ENCODE measurements around the gene SYCN.

SYCN gene

DNA sequence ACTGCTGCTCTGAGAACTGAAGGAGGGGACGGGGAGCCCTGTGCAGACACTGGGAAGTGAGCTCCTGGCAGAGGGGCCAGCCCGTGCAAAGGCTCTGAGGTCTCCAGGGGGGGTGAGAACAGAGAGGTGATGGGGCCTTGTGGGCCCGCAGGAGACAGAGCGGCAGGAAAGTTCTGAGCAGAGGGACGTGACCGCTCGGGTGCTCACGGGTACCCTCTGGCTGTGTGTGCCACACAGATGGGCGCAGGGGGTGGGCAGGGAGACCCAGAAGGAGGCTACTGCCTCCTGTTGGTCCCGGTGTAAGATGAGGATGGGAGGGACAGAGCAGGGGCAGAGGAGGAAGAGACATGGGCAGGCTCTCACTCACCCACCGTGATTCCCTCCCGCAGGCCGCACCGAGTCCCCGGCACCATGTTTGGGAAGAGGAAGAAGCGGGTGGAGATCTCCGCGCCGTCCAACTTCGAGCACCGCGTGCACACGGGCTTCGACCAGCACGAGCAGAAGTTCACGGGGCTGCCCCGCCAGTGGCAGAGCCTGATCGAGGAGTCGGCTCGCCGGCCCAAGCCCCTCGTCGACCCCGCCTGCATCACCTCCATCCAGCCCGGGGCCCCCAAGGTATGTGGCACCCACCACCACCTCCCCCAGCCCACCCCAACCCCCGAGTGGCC, 34.8 kb downstream of the SYCN start:
- TF ChIP-seq JUND (IDR thresholded peaks at IDR 0.05; ENCODE audit: low read depth): no peak
- no peak for DNase-seq (ENCODE audit: low read depth in 1 of 2, low spot score in 1 of 2)
- in situ Hi-C loops (cut with HindIII; ENCODE audit: low pct_unique_long_range_greater_than_20kb, low sequenced_read_pairs): no loop called here

DNA sequence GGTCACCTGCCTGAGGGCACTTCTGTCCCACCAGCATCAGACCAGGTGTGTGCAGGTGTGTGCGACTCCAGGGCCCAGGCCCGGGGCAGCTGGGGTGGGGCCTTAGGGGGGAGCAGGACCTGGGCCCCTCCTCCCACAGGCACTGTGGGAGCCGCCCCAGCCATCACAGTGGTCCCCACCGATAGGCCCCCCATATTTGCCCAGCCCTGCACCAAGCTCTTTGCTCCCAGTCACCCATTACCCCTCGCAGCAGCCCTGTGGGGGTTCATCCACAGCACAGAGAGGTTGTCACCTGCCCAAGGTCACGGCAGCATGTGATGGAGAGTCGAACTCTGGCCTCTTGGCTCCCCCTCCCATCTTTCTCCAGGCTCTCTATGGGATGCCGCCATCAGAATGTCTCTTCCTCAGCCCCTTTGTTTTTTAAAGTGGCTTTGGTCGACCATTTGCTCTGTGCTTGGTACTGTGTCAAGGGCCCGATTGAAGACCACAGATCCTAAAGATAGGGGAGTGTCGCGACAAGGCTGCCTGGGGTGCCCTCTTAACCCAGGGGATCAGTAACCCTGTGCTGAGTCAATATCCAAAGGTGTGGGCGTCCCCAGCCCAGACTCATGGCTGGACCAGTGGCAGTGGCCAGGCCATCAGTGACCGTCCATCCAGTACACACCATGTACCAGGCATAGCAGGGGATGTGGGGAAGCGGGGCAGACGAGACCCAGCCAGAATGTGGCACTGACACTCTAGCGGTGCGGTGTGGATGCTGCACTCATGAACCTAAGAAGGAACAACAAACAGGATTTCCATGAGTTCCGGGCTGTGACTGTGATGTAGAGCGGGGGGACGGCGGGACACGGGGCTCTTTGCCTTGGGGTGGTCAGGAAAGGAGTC, 35.6 kb downstream of the SYCN start:
- in situ Hi-C loops (cut with HindIII; ENCODE audit: low pct_unique_long_range_greater_than_20kb, low sequenced_read_pairs): no loop called here
- no peak for TF ChIP-seq JUND (IDR thresholded peaks at IDR 0.05; ENCODE audit: low read depth)
- DNase-seq (ENCODE audit: low read depth in 1 of 2, low spot score in 1 of 2): no peak

DNA sequence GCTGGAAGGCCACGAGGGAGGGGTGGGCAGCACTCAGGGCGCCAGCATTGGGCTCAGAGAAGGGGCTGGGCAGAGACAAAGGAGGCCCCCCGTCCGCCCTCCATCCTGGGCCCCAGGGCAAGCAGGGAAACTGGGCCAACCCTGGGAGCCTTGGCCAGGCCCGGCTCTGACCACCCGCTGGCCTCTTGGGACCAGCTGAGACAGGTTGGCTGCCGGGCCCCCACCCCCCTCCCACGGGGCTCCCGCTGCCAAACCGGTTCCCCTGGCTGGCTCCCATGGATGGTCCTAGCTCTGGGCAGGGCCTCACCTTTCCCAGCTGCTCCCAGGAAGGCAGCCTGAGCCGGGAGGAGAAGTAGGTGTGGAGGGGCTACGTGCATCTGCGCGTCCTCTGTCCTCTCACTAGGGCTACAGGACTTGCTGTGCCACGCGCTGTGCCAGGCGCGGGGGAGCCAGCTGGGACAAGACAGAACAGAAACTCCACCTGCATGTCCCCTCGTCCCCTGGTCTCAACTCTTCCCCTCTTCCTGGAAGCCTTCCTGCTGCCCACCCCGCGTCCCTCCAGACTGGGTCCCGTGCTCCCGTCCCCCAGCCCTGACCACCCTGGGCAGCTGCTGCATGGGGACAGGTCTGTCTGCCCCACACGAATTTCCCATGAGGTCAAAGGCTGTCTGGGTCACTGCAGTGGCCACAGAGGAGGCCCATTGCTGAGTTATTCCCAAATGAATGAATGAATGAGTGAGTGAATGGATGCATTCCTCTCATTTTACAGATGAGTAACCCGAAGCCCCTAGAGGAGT, 36.4 kb downstream of the SYCN start:
- no peak for TF ChIP-seq JUND (IDR thresholded peaks at IDR 0.05; ENCODE audit: low read depth)
- in situ Hi-C loops (cut with HindIII; ENCODE audit: low pct_unique_long_range_greater_than_20kb, low sequenced_read_pairs): no loop called here
- peak; percentile 74 to 88 for DNase-seq (ENCODE audit: low read depth in 1 of 2, low spot score in 1 of 2)

DNA sequence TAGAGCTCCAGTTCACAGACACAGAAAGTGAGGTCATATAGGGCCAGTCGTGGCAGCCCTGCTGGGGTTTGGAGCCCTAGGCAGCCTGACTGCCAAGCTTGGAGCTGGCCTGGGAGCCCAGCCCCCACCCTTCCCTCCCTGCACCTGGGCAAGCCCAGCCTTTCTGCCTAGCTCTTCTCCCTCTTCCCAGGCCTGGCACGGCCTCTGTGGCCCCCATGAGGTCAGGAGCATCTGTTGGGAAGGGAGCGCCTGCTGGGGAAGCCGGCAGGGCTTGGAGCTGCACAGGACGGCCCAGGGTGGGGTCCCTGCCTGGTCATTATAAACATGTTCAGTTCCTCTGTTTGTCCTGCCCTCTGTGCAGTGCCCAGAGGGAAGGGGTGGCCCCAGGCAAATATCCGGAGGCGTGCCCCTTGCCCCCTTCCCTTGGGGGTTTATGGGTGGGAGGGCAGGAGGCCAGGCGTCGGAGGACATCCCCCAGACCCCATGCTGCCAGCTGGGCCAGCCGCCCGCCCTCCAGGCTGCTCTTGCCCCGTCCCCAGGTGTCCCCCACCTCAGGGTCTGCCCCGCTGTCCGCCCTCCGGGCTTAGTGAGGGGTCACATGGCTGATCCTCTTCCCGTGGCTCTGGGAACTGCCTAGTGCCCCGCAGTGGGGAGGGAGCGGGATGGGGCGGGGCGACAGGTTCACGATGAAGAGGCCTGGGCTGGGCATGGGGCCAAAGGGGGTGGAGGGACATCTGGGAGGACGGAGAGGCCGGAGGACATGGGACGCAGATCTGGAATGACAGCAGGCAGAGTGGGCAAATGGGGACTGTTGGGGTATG, 37.3 kb downstream of the SYCN start:
- in situ Hi-C loops (cut with HindIII; ENCODE audit: low pct_unique_long_range_greater_than_20kb, low sequenced_read_pairs): no loop called here
- DNase-seq (ENCODE audit: low read depth in 1 of 2, low spot score in 1 of 2): peak; percentile 50 to 93
- TF ChIP-seq JUND (IDR thresholded peaks at IDR 0.05; ENCODE audit: low read depth): no peak

DNA sequence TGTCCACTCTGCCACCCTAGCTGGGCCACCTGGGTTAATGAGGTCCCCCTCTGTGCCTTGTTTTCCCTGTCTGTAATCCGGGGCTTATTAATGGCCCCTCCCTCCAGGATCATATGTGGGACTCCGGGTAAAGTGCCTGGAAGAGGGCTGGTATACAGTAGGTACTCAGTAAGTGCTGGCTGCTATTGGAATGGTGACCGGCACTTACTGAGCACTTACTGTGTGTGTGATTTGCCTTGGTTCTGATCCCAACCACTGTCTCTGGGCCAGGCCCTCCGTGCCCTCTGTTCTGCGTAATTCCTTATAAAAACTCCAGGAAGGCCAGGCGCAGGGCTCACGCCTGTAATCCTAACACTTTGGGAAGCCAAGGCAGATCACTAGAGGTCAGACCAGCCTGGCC, 38.2 kb downstream of the SYCN start:
- in situ Hi-C loops (cut with HindIII; ENCODE audit: low pct_unique_long_range_greater_than_20kb, low sequenced_read_pairs): no loop called here
- no peak for TF ChIP-seq JUND (IDR thresholded peaks at IDR 0.05; ENCODE audit: low read depth)
- DNase-seq (ENCODE audit: low read depth in 1 of 2, low spot score in 1 of 2): no peak

DNA sequence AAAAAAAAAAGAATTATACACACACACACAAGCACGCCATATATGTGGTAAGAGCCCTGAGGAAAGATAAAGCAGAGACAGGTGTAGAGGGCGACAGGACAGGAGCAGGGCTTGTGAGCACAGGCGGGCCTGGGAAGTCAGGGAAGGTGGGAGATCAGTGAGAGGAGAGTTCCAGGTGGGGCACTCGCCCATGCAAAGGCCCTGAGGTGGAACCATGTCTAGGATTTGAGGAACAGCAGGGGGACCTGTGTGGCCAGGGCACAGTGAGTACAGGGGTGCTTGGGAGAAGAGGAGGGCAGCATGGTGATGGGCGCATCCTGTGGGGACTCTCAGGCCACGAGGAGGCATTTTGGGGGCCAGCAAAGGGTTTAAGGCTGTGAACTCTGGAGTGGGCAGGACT, 39.8 kb downstream of the SYCN start:
- in situ Hi-C loops (cut with HindIII; ENCODE audit: low pct_unique_long_range_greater_than_20kb, low sequenced_read_pairs): no loop called here
- no peak for DNase-seq (ENCODE audit: low read depth in 1 of 2, low spot score in 1 of 2)
- no peak for TF ChIP-seq JUND (IDR thresholded peaks at IDR 0.05; ENCODE audit: low read depth)

DNA sequence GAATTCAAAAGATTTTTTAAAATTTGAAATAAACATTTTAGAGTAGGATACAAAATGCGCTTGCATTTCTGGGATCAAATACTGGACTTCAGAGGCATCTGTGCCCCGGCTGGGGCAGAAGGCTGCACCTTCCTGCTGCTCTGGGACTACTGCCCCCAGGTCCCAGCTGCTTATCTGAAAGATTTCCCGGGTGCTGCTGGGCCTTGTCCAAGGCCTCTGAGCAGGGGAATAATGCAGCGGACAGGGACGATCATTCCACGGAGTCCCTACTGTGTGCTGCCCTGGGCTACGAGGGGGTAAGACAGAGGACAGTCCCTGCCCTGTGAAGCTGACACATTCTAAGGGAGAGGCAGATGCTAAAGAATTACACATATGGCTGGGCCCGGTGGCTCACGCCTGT, 40.4 kb downstream of the SYCN start:
- no peak for DNase-seq (ENCODE audit: low read depth in 1 of 2, low spot score in 1 of 2)
- in situ Hi-C loops (cut with HindIII; ENCODE audit: low pct_unique_long_range_greater_than_20kb, low sequenced_read_pairs): no loop called here
- TF ChIP-seq JUND (IDR thresholded peaks at IDR 0.05; ENCODE audit: low read depth): no peak

DNA sequence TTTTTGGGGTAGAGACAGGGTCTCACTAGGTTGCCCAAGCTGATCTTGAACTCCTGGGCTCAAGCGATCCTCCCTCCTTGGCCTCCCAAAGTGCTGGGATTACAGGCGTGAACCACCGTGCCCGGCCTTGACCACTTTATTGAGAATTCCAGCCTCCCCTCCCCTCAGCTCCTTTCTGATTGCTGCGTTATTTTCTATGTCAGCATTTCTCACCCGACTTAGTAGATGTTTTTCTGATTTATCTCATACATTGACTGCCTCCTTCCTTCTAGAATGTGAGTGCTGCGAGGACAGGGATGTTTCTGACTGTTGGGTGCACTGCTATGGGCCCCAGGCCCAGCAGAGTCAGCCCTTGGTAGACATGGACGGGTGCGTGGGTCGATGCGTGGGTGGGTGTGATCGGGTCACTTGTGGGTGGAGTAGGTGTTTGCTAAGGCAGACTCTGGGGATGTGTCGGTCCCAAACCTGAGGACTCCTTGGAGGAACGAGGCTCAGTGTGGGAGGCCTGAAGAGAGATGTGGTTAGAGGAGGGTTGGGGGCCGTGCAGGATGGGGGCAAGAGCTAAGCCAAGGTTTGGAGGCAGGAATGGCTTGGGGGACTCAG, 41.5 kb downstream of the SYCN start:
- no peak for TF ChIP-seq JUND (IDR thresholded peaks at IDR 0.05; ENCODE audit: low read depth)
- in situ Hi-C loops (cut with HindIII; ENCODE audit: low pct_unique_long_range_greater_than_20kb, low sequenced_read_pairs): no loop called here
- no peak for DNase-seq (ENCODE audit: low read depth in 1 of 2, low spot score in 1 of 2)

DNA sequence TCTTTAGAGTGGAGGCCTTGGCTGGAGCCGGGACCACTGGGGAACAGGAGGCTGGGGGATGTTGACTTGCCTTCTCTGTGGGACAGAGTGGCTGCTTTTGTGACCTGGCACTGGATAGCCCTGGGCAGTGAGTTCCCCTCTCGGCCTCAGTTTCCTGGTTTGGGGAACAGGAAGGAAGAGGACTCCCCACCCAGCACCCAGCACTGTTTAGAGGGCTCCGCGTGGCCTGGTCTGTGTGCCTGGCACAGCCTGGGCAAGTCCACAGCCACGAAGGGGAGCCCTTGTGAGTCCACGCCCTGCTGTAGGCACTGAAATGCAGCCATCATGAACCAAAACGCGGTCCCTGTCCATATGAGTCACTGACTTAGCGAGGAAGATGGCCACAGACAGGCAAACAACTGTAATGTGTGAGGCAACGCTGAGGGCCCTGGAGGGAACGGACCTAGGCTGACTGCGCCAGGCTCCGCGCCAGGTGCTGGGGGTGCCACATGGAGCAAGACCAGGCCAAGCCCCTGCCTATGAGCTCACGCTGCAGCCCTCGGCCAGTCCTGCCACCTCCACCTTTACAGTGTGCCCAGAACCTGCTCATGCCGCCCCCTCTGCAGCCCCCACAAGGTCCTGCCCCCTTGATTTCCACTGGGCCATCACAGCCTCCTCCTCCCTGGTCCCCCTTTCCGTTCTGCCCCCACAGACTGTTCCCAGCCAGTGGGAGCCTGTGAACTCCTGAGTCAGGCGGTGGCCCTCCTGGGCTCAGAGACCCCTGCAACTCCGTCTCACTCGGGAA, 43.0 kb downstream of the SYCN start:
- in situ Hi-C loops (cut with HindIII; ENCODE audit: low pct_unique_long_range_greater_than_20kb, low sequenced_read_pairs): no loop called here
- DNase-seq (ENCODE audit: low read depth in 1 of 2, low spot score in 1 of 2): no peak
- no peak for TF ChIP-seq JUND (IDR thresholded peaks at IDR 0.05; ENCODE audit: low read depth)

DNA sequence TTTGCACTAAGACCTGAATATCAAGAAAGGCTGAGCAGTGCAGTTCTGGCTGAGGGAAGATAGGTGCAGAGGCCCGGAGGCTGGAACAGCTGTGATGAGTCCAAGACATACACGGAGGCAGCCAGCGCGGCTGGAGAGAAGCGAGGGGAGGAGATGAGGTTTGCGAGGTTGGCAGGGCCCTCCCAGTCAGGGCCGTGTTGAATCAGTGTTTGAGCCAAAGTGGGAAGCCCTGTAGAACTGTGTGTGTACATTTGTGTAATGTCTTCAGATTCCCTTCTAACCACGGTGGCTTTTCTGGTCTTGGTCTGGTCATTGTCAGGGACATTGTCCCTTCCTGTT, 43.6 kb downstream of the SYCN start:
- in situ Hi-C loops (cut with HindIII; ENCODE audit: low pct_unique_long_range_greater_than_20kb, low sequenced_read_pairs): no loop called here
- DNase-seq (ENCODE audit: low read depth in 1 of 2, low spot score in 1 of 2): peak; percentile 53 to 95
- no peak for TF ChIP-seq JUND (IDR thresholded peaks at IDR 0.05; ENCODE audit: low read depth)

DNA sequence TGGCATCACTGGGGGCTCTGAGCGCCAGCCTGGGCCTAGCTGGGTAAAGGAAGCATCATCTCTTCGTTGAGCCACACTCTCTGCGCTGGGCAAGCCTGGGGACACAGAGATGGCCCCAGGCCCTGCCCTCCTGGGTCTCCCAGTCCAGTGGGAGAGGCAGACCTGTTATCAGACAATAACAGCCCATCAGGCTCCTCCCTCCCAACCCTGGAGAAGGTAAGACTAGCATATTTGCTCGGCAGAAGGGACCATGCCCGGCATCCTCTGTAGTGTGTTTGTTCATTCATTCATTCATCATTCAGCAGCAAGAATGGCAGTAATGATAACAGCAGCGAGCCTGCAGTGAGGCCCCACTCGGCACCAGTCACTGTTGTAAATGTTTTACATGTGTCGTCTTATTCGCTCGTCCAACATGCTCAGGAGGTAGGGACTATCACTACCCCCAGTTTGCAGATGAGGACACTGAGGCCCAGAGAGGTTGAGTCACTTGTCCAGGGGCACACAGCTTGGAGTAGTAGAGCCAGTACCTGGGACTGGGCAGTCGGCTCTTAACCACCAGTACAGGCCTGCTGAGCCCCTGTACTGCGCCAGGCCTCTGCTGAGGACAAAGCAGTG, 45.3 kb downstream of the SYCN start:
- in situ Hi-C loops (cut with HindIII; ENCODE audit: low pct_unique_long_range_greater_than_20kb, low sequenced_read_pairs): no loop called here
- TF ChIP-seq JUND (IDR thresholded peaks at IDR 0.05; ENCODE audit: low read depth): no peak

More for the DNA sequence above, 45.3 kb downstream of the SYCN start:
- DNase-seq (ENCODE audit: low read depth in 1 of 2, low spot score in 1 of 2): no peak
